Stomach (tissue), 4 donors: Measurements from ENCODE around the gene CNTNAP4.

Experiments used
- POLR2A ChIP-seq, 4 donors: fragments of 450-650 bp; IDR thresholded peaks; one replicate each; pipeline ENCODE4 v1.6.1; 2016; ENCODE audit warnings: antibody characterized with exemption in 4 of 4, control low read depth in 2 of 4, mild to moderate bottlenecking in 1 of 4, moderate library complexity in 1 of 4
- TF ChIP-seq, protein P1 (sequence below), 7 experiments: fragments of 450-650 bp in 4 of 7; fragments of 200-600 bp in 3 of 7; sonication (generic) in 3 of 7; IDR thresholded peaks; one replicate each; pipeline ENCODE4 v1.5.1; 2016 to 2019; ENCODE audit warnings: antibody characterized with exemption in 7 of 7, control low read depth in 2 of 7, mild to moderate bottlenecking in 1 of 7

DNA sequence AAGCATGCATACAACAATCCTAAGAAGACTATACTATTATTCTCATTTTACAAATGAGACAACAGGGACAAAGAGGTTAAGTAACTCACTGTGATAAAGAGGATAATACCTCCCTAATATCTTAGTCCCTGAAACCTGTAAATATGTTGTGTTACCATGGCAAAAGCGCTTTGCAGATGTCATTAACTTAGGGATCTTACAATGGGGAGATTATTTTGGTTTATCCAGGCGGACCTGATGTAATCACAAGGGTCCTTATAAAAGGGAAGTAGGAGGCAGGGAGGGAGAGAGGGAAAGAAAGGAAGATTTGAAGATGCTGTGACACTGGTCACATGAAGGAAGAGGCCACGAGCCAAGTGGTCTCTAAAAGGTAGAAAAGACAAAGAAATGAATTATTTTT lies 164.7 kb downstream of the CNTNAP4 start:
- TF ChIP-seq, protein P1, sequence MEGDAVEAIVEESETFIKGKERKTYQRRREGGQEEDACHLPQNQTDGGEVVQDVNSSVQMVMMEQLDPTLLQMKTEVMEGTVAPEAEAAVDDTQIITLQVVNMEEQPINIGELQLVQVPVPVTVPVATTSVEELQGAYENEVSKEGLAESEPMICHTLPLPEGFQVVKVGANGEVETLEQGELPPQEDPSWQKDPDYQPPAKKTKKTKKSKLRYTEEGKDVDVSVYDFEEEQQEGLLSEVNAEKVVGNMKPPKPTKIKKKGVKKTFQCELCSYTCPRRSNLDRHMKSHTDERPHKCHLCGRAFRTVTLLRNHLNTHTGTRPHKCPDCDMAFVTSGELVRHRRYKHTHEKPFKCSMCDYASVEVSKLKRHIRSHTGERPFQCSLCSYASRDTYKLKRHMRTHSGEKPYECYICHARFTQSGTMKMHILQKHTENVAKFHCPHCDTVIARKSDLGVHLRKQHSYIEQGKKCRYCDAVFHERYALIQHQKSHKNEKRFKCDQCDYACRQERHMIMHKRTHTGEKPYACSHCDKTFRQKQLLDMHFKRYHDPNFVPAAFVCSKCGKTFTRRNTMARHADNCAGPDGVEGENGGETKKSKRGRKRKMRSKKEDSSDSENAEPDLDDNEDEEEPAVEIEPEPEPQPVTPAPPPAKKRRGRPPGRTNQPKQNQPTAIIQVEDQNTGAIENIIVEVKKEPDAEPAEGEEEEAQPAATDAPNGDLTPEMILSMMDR (IDR thresholded peaks at IDR 0.05): no peak
- no peak for TF ChIP-seq POLR2A (IDR thresholded peaks at IDR 0.05)
